DND-41 (cell line): ENCODE data around the gene GPRC5A.

Source experiments
- EZH2 ChIP-seq: IDR thresholded peaks from 3 replicates; pipeline ENCODE4 v1.6.1; 2012; ENCODE audit warnings: borderline replicate concordance, low read depth, mild to moderate bottlenecking, moderate library complexity, low read length, inconsistent platforms; ENCODE audit not compliant: severe bottlenecking
- TF ChIP-seq, protein P1 (sequence below): IDR thresholded peaks from 2 replicates; pipeline ENCODE4 v1.5.1; 2012; ENCODE audit warnings: borderline replicate concordance, low read length, moderate library complexity, mild to moderate bottlenecking; ENCODE audit not compliant: poor library complexity, severe bottlenecking; ENCODE audit errors: extremely low read depth

DNA sequence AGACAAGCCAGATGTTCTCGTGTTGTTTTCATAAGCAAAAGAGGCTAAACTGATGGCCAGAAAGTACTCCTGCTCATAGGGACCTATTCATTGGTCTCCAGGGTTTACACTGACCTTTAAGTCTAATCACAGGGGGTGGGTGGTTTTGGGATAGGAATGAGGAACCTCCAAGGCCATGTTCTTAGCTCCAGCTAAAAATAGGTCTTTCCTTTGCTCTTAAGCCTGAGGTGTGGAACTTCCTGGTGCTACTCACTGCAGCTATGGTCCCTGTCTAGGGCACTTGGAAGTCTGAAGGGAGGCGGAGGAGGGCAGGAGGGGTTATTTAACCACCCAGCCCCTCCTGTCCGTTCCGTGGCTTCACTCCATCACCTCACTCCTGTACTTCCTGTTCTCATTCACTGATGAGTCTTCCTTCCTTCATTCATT, 18.6 kb downstream of the GPRC5A start:
- TF ChIP-seq, protein P1, sequence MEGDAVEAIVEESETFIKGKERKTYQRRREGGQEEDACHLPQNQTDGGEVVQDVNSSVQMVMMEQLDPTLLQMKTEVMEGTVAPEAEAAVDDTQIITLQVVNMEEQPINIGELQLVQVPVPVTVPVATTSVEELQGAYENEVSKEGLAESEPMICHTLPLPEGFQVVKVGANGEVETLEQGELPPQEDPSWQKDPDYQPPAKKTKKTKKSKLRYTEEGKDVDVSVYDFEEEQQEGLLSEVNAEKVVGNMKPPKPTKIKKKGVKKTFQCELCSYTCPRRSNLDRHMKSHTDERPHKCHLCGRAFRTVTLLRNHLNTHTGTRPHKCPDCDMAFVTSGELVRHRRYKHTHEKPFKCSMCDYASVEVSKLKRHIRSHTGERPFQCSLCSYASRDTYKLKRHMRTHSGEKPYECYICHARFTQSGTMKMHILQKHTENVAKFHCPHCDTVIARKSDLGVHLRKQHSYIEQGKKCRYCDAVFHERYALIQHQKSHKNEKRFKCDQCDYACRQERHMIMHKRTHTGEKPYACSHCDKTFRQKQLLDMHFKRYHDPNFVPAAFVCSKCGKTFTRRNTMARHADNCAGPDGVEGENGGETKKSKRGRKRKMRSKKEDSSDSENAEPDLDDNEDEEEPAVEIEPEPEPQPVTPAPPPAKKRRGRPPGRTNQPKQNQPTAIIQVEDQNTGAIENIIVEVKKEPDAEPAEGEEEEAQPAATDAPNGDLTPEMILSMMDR: no peak
- TF ChIP-seq EZH2: no peak
